ENCODE results near the gene SNX1.

DNA sequence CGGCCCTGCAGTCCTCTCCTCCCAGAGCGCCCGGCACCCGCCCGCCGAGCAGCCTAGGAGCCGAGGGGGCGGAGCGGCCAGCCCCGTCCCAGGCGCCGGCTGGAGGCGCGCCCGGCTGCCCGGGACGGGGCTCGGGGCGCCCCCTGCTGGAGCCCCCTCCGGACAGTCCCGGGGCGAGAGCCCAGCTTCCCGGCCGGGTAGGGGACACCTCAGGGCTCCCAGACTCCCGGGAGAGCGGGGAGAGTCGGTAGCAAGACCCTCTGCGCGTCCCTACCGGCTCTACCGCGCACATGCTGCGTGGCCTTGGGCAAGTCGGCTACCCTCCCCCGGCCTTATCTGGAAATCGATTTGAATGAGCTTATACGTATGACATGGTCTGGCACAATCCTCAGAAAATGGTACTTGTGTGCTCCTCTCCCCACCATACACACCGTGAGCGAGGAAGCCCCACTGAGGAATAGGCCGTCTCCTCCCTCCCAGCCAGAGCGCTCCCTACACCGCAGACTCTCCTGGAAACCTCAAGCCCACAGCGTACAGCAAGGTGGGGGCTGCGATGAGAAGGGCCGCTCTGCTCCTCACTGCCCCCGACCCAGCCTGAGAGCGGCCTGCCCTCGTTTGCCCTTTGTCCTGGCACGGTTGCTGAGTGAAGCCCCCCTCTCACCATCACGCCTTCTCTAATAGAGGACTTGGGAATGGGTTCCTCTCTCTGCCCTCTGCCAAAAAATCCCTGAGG lies 49.2 kb upstream of the SNX1 start, which contains the start of gene DAPK2:
- TF ChIP-seq, protein P1, sequence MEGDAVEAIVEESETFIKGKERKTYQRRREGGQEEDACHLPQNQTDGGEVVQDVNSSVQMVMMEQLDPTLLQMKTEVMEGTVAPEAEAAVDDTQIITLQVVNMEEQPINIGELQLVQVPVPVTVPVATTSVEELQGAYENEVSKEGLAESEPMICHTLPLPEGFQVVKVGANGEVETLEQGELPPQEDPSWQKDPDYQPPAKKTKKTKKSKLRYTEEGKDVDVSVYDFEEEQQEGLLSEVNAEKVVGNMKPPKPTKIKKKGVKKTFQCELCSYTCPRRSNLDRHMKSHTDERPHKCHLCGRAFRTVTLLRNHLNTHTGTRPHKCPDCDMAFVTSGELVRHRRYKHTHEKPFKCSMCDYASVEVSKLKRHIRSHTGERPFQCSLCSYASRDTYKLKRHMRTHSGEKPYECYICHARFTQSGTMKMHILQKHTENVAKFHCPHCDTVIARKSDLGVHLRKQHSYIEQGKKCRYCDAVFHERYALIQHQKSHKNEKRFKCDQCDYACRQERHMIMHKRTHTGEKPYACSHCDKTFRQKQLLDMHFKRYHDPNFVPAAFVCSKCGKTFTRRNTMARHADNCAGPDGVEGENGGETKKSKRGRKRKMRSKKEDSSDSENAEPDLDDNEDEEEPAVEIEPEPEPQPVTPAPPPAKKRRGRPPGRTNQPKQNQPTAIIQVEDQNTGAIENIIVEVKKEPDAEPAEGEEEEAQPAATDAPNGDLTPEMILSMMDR (IDR thresholded peaks at IDR 0.05; ENCODE audit: extremely low read depth in 1 of 2, insufficient read depth in 1 of 2, low read depth in 1 of 2, low read length in 2 of 2): peak; percentile 79 to 82
- TF ChIP-seq EZH2 (IDR thresholded peaks at IDR 0.05; ENCODE audit: borderline replicate concordance, low read depth, low read length, severe bottlenecking): peak; percentile 32
- no peak for TF ChIP-seq GATA2 (IDR thresholded peaks at IDR 0.05; ENCODE audit: insufficient read depth, insufficient read length, low read depth, low read length)
- no peak for TF ChIP-seq MAX (IDR thresholded peaks at IDR 0.05; ENCODE audit: insufficient read depth, insufficient read length)
- no peak for TF ChIP-seq POLR2AphosphoS5 (IDR thresholded peaks at IDR 0.05; ENCODE audit: insufficient read depth, low read depth, low read length)

Data from endothelial cell of umbilical vein (primary cell).